ENCODE data around the gene RPTOR. TPM values are rescaled to one million over a fixed set of nuclear protein-coding genes. Genes with fewer than 3 reads are reported as not detected.

Gene RPTOR
- total RNA-seq, 1 donor from 2014 or later = 32.0 TPM

DNA sequence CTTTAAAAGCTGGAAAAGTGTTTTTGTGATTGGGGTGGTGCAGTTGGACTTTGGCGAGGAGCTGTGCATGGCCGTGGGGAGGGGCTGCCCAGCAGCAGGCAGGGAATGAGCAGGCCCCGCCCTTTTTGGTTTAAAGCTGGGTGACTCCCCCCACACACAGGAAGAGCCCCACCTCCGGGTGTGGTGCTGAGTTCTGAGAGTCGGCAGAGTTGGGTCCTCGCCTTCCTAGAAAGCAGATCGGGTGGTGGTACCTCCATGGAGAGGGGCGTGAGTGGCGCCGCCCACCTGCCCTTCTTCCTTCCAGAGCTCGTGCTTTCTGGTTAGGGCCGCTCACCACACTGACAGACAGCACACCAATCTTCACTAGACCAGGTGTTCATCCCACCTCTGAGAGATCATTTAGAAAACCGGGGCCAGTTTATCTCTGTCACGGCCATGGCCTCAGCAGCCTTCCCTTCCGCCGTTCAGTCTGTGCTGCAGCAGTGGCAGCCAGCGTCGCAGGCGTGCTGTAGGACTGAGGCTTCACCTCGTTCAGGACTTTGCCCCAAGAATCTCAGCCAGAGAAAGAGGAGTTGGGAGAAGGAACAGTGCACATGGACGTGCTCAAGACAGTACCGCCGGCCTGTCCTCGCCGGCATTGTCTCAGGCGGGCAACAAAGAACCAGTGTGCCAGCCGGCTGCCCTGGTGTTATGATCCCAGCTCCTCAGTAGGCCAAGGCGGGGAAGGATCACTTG is 303.0 kb downstream of the RPTOR start:
- no peak overlapping the region for H3K4me3 ChIP-seq (ENCODE audit: insufficient read depth, low read depth, low read length)
- no peaks in the 10 kb centered on the region for H3K27me3 ChIP-seq (ENCODE audit: insufficient read depth, low read length)
- no peak overlapping the region for H3K9ac ChIP-seq (ENCODE audit: low read length)
- FAIRE-seq (no peak), DNase-seq (ENCODE audit: low read depth) (no peak)
- H3K27ac ChIP-seq (ENCODE audit: low read depth, low read length) = no peak overlapping the region
- peaks cover 4% of the 10 kb centered on the region for H3K4me1 Mint-ChIP-seq (ENCODE audit: low read depth, unreplicated experiment)
- no peaks in the 10 kb centered on the region for H3K27me3 Mint-ChIP-seq (ENCODE audit: low read depth, unreplicated experiment)
- no peaks in the 10 kb centered on the region for H3K79me2 ChIP-seq (ENCODE audit: insufficient read depth, low read length)
- peaks cover 24% of the 10 kb centered on the region for H3K36me3 Mint-ChIP-seq (ENCODE audit: low read depth, unreplicated experiment)
- no peak overlapping the region for H3K27ac Mint-ChIP-seq (ENCODE audit: unreplicated experiment)
- H3K9me3 ChIP-seq (ENCODE audit: insufficient read depth, low read depth, low read length) = no peaks in the 10 kb centered on the region
- H3K4me1 ChIP-seq (ENCODE audit: insufficient read depth, low read length) = peaks cover 7% of the 10 kb centered on the region
- H3K4me2 ChIP-seq (ENCODE audit: low read length) = no peak overlapping the region
- no peak overlapping the region for H3K4me3 Mint-ChIP-seq (ENCODE audit: unreplicated experiment)
- no peaks in the 10 kb centered on the region for H4K20me1 ChIP-seq (ENCODE audit: insufficient read depth, low read length)
- no peak overlapping the region for H2AFZ ChIP-seq (ENCODE audit: low read depth, low read length)
- no peaks in the 10 kb centered on the region for H3K9me3 Mint-ChIP-seq (ENCODE audit: unreplicated experiment)
- no peak for TF ChIP-seq EZH2 (IDR thresholded peaks at IDR 0.05; ENCODE audit: insufficient read depth, low read length)
- TF ChIP-seq, protein P1, sequence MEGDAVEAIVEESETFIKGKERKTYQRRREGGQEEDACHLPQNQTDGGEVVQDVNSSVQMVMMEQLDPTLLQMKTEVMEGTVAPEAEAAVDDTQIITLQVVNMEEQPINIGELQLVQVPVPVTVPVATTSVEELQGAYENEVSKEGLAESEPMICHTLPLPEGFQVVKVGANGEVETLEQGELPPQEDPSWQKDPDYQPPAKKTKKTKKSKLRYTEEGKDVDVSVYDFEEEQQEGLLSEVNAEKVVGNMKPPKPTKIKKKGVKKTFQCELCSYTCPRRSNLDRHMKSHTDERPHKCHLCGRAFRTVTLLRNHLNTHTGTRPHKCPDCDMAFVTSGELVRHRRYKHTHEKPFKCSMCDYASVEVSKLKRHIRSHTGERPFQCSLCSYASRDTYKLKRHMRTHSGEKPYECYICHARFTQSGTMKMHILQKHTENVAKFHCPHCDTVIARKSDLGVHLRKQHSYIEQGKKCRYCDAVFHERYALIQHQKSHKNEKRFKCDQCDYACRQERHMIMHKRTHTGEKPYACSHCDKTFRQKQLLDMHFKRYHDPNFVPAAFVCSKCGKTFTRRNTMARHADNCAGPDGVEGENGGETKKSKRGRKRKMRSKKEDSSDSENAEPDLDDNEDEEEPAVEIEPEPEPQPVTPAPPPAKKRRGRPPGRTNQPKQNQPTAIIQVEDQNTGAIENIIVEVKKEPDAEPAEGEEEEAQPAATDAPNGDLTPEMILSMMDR (IDR thresholded peaks at IDR 0.05; ENCODE audit: insufficient read depth, low read depth, low read length) = no peak
- peaks cover 4% of the 10 kb centered on the region for H3K36me3 ChIP-seq (ENCODE audit: insufficient read depth, low read length)

DNA sequence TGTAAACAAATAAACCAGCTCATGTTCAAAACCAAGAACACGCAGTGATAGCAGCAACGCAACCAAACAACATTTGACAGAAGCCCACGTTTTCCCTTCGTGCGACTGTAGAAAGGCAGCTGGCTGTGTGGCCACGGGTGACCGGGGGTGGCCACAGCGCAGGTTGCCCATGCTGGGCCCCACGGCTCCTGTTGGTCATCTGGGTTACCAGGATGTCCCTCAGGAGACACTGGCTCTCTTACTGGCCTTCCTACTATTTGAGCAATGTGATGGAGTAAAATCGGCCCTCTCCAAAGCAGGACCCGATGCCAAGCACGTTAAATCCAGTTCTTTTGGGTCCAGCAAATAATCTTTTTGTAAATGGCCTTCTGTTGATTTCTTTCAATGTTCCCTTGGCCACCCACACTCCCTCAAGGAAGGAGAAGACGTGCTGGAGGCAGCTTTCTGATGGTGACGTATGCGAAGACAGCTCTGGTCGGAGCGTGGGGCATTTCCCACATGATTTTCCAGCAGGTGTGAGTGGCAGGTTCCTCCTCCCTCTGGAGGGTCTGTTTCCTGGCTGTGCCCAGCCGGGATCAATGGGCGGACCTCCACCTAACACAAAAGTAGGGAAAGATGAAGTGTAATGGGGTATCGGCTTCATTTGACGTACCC is 303.9 kb downstream of the RPTOR start:
- Mint-ChIP-seq H3K36me3 (ENCODE audit: low read depth, unreplicated experiment) (peaks cover 24% of the 10 kb centered on the region), H3K4me3 (ENCODE audit: unreplicated experiment) (no peak overlapping the region), H3K4me1 (ENCODE audit: low read depth, unreplicated experiment) (peaks cover 4% of the 10 kb centered on the region), H3K27ac (ENCODE audit: unreplicated experiment) (no peak overlapping the region), H3K9me3 (ENCODE audit: unreplicated experiment) (no peaks in the 10 kb centered on the region), H3K27me3 (ENCODE audit: low read depth, unreplicated experiment) (no peaks in the 10 kb centered on the region)
- no peaks in the 10 kb centered on the region for H3K9me3 ChIP-seq (ENCODE audit: insufficient read depth, low read depth, low read length)
- H3K27ac ChIP-seq (ENCODE audit: low read depth, low read length) = no peak overlapping the region
- no peak overlapping the region for H3K9ac ChIP-seq (ENCODE audit: low read length)
- H3K27me3 ChIP-seq (ENCODE audit: insufficient read depth, low read length) = no peaks in the 10 kb centered on the region
- DNase-seq (ENCODE audit: low read depth) (no peak), FAIRE-seq (no peak)
- H2AFZ ChIP-seq (ENCODE audit: low read depth, low read length) = no peak overlapping the region
- H3K4me2 ChIP-seq (ENCODE audit: low read length) = no peak overlapping the region
- H3K4me3 ChIP-seq (ENCODE audit: insufficient read depth, low read depth, low read length) = no peak overlapping the region
- H4K20me1 ChIP-seq (ENCODE audit: insufficient read depth, low read length) = no peaks in the 10 kb centered on the region
- peaks cover 7% of the 10 kb centered on the region for H3K4me1 ChIP-seq (ENCODE audit: insufficient read depth, low read length)
- H3K36me3 ChIP-seq (ENCODE audit: insufficient read depth, low read length) = peaks cover 4% of the 10 kb centered on the region
- no peak for TF ChIP-seq EZH2 (IDR thresholded peaks at IDR 0.05; ENCODE audit: insufficient read depth, low read length)
- TF ChIP-seq, protein P1 (IDR thresholded peaks at IDR 0.05; ENCODE audit: insufficient read depth, low read depth, low read length) = no peak
- H3K79me2 ChIP-seq (ENCODE audit: insufficient read depth, low read length) = no peaks in the 10 kb centered on the region

DNA sequence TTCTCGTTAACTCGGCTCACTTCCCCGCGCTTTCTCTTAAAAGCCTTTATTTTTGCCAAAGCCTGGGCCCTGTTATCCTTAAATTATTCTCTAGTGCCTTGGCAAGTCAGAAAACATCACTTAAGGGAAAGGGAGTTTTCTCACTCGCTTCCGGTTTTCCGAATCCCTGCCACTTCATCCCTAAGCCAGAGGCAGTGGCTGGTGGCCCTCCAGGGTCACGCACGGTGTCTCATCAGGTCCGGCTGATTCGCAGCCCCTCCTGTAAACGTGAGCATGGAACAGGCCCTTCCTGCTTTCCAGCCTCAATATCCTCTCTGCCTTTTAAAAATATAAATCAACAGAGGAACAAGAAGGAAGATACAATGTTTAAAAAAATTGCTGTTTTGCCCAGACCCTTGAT is 304.5 kb downstream of the RPTOR start:
- TF ChIP-seq EZH2 (IDR thresholded peaks at IDR 0.05; ENCODE audit: insufficient read depth, low read length) = no peak
- TF ChIP-seq, protein P1 (IDR thresholded peaks at IDR 0.05; ENCODE audit: insufficient read depth, low read depth, low read length) = no peak

More for the DNA sequence above, 304.5 kb downstream of the RPTOR start:
- H3K36me3 Mint-ChIP-seq (ENCODE audit: low read depth, unreplicated experiment) = peaks cover 24% of the 10 kb centered on the region
- Histone ChIP-seq H3K36me3 (ENCODE audit: insufficient read depth, low read length) (peaks cover 4% of the 10 kb centered on the region), H3K4me1 (ENCODE audit: insufficient read depth, low read length) (peaks cover 7% of the 10 kb centered on the region), H3K4me2 (ENCODE audit: low read length) (no peak overlapping the region), H3K79me2 (ENCODE audit: insufficient read depth, low read length) (no peaks in the 10 kb centered on the region), H3K27me3 (ENCODE audit: insufficient read depth, low read length) (no peaks in the 10 kb centered on the region), H3K4me3 (ENCODE audit: insufficient read depth, low read depth, low read length) (no peak overlapping the region), H3K9ac (ENCODE audit: low read length) (no peak overlapping the region), H3K27ac (ENCODE audit: low read depth, low read length) (no peak overlapping the region), H2AFZ (ENCODE audit: low read depth, low read length) (no peak overlapping the region), H4K20me1 (ENCODE audit: insufficient read depth, low read length) (no peaks in the 10 kb centered on the region), H3K9me3 (ENCODE audit: insufficient read depth, low read depth, low read length) (no peaks in the 10 kb centered on the region)
- DNase-seq (ENCODE audit: low read depth) (no peak), FAIRE-seq (no peak)
- peaks cover 4% of the 10 kb centered on the region for H3K4me1 Mint-ChIP-seq (ENCODE audit: low read depth, unreplicated experiment)
- H3K9me3 Mint-ChIP-seq (ENCODE audit: unreplicated experiment) = no peaks in the 10 kb centered on the region
- H3K4me3 Mint-ChIP-seq (ENCODE audit: unreplicated experiment) = no peak overlapping the region
- H3K27me3 Mint-ChIP-seq (ENCODE audit: low read depth, unreplicated experiment) = no peaks in the 10 kb centered on the region
- H3K27ac Mint-ChIP-seq (ENCODE audit: unreplicated experiment) = no peak overlapping the region
